Stimulated activated CD8-positive, alpha-beta memory T cell treated with anti-CD3 and anti-CD28 coated beads, Interleukin-4, amount 100 ng/mL, for 4 hours (primary cell): ENCODE data around the gene SYTL3.
"Not testable (repeated sequence)": the region's sequence is repeated elsewhere in the genome, so short reads cannot be mapped to it uniquely, and the experiment has no call there.

Experiments
- DNase-seq, 2 donors: peaks; one replicate each; pipeline ENCODE4 v3.0.0-alpha.2; 2020; ENCODE audit warnings: low read depth in 2 of 2, low spot score in 1 of 2

The SYTL3 gene

DNA sequence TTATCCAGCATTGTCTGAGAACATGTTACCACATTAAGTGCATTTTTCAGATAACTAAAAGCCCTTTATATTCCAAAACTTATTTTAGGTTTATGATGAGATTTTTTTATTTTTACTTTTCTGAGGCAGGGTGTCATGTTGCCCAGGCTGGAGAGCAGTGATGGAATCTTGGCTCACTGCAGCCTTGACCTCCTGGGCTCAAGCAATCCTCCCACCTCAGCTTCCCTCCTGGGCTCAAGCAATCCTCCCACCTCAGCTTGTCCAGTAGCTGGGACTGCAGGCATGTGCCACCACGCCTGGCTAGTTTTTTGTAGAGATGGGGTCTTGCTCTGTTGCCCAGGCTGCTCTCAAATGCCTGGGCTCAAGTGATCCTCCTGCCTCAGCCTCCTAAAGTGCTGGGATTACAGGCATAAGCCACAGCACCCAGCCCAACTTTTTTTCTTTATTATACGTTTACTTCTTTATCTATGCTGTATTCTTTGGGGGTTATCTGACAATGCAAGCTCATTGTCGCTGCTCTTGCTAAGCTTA lies 11.5 kb upstream of the SYTL3 start:
- DNase-seq: no peak

DNA sequence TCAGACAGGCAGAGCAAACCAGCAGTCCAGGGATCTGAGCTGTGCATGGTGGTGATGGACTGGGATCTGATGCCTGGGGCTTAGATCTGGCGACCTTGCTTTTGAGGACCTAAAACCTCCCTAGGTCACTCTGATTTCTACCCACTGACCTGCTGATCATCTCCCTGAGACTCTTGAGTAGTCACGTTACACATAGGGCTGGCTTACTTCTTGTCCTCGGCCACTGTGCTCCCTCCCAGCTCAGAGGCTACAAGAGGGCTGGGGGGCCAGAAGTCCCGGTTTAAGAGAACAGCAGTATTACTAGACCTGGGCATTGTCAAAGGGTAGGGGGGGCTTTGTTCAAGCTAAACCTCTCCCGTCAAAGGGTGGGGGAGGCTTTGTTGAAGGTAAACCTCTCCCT lies 10.8 kb upstream of the SYTL3 start:
- no peak for DNase-seq

DNA sequence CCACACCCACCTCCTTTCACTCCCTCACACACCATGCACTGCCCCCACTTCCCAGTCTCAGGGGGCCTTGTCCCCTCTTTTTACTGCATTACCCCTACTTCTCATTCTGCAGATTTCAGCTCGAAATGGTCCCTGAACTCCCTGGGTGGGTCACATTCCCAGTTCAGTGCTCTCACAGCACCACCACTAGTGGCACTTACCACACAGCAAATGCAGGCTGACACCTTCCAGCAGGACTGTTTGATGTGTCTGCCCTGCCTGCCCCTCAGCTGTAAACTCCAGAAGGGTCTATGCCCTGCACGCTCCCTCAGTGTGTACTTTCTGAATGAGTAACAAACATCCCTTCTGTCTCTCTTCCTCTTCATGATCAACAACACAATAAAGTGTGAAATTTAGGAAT lies 9.3 kb upstream of the SYTL3 start:
- no peak for DNase-seq

DNA sequence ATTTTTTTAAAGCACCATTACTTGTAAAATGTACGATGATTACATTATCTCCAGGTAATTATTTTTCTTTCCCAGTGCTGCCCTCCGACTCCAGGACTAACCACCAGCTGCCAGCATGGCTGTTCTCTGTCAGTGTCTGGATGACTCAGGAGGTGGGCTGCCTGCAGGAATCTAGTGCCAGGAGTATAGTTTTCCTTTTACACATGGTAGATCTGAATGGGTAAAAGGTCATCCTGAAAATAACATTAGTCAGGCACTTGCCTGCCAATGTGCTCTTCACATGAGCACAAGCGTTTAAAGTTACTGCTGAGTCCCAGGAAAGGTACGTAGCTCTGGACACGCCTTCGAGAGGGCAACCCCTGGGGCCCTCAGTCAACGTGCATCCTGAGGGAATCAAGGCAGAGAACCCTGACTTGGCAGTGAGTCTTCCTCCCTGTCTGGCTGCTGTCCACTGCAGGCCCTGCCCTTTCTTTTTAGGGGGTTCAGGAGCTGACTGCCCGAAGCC lies 7.7 kb upstream of the SYTL3 start:
- no peak for DNase-seq

- DNase-seq: no peak
Measured at GRCh38 chr6:158643836-158644230, 6.0 kb upstream of the SYTL3 start.

- peak; percentile 72 to 83 for DNase-seq
Measured at GRCh38 chr6:158644231-158645063, 5.4 kb upstream of the SYTL3 start, which contains the start of gene DYNLT1. TSS of gene DYNLT1 (minus strand) at chr6:158644743. CDS start at chr6:158644708, 35 bp downstream.

- no peak for DNase-seq
Measured at GRCh38 chr6:158645064-158646022, 4.5 kb upstream of the SYTL3 start.

DNA sequence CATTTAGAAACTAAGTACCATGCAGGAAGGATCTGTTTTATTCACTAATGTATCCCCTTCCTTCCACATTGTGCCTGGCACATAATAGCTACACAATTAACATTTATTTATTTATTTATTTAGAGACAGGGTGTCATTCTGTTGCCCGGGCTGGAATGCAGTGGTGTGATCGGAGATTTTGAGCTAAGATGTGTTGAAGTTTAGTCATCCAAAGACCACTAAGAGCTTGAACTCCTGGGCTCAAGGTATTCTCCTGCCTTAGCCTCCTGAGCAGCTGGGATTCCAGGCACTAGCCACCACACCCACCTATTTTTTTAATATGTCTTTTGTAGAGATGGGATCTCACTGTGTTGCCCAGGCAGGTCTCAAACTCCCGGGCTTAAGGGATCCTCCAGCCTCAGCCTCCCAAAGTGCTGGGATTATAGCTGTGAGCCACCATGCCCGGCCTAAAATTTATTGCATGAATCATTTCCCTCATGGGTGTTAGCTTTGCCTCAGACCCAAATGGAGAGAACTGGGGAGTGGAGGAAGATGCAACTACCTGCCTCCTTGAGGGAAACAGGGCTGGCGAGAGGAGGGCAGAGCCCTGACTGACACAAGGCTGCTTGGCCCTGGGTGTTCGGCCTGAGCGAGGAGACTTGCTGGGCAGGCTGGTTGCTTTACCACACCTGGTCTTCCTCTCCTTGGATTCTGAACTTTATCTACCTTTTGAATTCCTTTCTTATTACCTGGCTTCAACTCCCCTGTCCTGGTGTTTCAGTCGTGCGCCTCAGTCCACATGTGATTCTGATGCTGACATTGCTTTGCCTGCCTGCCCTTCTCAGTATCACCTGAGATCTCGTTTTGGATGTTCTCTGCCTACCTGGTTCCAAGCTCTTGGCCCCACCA lies 3.6 kb upstream of the SYTL3 start:
- no peak for DNase-seq

GRCh38 chr6:158647501-158647900 lies 2.4 kb upstream of the SYTL3 start:
- no peak for DNase-seq

GRCh38 chr6:158648682-158649131 lies 1.1 kb upstream of the SYTL3 start:
- DNase-seq: no peak

DNA sequence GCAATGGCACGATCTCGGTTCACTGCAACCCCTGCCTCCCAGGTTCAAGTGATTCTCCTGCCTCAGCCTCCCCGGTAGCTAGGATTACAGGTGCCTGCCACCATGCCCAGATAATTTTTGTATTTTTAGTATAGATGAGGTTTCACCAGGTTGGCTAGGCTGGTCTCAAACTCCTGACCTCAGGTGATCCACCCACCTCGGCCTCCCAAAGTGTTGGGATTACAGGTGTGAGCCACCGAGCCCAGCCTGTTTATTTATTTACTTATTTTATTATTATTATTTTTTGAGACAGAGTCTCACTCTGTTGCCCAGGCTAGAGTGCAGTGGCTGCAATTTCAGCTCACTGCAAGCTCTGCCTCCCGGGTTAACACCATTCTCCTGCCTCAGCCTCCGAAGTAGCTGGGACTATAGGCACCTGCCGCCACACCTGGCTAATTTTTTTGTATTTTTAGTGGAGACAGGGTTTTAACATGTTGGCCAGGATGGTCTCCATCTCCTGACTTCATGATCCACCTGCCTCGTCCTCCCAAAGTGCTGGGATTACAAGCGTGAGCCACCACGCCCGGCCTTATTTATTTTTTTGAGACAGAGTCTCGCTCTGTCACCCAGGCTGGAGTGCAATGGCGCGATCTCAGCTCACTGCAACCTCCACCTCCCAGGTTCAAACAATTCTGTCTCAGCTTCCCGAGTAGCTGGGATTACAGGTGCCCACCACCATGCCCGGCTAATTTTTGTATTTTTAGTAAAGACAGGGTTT lies 2.3 kb downstream of the SYTL3 start:
- not testable (repeated sequence) for DNase-seq

DNA sequence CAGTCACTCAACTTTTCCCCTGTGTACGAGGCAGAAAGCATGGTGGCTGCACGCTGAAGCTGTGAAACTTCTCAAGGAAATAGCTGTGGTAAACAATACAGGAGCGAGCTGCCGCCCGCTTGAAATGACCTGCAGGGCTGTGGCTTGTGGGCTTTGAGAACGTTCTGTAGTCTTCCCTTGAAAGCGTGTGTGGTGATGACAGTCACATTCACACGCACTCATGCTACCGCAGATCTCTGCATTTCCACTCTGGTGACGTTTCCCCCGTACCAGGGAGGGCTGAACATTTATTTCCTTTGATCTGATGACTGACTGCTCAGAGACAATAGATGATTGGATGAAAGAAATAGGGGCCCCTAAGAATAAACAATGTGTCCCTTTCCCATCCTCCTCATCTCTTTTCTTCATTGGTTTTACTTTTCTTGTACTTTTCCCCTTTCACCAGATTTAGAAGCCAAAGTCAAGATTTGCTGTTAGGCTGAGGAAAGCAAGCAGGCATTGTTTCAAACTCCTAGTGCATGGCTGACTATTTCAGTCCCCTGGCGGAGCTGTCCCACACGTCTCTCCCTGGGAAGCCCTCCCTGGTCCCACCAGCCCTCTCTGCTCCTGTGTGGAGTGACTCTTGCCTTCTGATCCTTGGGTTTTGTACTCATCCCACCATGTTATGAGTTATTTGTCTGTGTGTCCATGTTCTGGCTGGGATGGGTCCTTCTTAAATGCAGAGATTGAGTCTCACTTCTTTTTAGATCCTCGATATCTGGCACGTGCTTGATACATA lies 3.9 kb downstream of the SYTL3 start:
- peak; percentile 77 to 82 for DNase-seq

DNA sequence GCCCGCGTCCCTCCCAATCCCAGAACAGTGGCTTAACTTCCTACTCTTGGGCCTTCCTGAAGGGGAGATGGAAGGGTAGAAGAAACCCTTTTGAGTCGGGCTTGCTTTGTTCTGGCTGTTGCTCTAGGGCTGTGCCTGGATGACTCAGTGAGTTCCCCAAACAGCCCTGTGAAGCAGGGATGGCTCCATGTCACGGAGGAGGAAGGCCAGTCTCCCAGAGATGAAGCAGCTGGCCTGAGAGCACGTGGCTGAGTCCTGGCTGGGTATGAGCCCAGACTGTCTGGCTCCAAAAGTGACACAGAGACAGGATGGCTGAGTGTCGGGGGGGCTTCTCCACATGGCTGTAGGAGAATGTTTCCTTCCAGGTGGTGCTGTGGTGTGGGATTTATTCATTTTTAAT lies 4.6 kb downstream of the SYTL3 start:
- no peak for DNase-seq

DNA sequence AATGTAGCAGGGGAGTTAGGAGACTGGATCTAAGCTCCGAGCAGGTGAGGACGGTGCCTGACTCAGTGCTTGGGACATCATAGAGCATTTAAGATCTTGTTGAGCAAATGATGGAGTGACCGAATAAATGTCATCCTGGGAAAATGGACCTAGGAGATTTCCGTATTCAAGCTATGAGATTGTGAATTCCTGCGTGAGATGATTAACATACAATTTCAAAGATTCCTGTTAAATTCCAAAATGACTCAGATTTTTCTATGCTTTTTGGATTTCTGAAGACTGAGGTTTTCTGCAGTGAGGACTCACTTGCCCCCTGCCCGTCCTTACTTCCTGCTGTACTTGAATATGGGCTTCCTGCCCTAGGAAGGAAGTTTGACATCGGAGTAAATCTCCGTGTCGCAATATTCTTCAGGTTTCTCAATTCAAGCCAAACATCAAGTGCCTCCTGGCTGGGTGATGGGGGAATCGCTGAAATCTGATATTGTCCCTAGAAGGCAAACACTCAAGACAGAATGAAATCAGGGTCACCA lies 5.2 kb downstream of the SYTL3 start:
- DNase-seq: no peak

DNA sequence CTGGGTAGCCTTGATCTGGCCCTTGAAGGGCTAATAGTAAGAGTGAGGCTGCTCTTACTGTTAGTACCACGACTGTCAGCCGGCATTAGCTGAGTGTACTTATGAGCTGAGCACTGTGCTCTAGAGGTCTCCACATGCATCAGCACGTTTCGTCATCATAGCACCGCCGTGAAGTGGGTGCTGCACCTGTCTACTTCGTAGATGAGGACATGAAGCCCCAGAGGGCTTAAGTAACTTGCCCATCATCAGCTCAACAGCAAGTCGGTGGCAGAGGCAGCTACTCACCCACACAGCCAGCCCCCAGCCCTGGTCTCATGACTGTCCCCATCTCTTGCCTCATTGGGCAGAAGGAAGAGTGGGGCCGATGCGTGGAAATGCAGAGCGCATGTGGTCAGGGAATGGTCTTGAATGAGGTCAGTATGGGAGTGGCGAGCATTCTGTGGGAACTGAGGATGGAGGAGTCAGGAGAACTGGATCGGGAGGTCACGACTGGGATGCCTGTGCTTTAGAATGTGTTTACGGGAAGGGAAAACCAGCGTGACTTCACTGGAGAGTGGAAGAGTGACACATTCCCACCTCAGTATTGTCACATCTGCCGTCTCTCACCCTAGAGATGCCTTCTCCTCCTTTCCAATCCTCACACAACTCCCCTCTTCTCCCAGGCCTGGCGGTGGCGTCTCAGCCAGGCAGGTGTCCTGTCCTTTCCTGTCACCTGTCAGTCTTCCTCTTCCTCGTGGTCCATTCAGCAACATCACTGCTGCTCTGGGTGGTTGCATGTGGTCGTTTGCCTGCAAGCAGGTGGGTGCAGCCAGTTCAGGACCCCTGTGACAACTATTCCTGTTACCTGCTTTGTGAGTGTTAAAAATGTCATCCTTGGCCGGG lies 6.0 kb downstream of the SYTL3 start:
- no peak for DNase-seq

GRCh38 chr6:158656986-158657385 lies 7.1 kb downstream of the SYTL3 start:
- DNase-seq: not testable (repeated sequence)

DNA sequence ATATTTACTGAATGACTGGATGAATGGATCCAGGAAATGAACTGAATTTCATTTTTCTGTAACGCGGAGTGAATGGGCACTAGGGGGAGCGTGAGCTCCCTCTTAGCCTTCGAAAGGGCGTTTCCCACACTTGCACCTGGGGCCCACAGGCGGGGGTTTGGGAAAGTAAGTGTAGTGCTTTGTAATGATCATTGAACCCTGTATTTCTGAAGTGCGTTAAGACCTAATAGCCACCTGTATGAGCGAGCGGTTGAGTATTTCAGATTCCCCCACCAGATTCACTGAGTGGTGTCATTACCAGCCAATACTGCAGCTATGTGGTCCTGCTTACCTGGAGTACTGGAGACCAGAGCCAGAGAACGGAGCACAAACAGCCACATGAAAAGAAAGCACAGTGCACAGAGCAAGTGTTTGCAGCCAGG lies 10.5 kb downstream of the SYTL3 start:
- DNase-seq: no peak
